GM21381 (cell line): ENCODE results near the gene STOML1.
"Not testable (repeated sequence)": the region's sequence is repeated elsewhere in the genome, so short reads cannot be mapped to it uniquely, and the experiment has no call there.

Experiments
- ATAC-seq: cut with Tn5 transposase; IDR thresholded peaks from one replicate; pipeline ENCODE4 v1.9.1; 2021; ENCODE audit warnings: mild to moderate bottlenecking, moderate library complexity; ENCODE audit not compliant: unreplicated experiment

STOML1 gene

DNA sequence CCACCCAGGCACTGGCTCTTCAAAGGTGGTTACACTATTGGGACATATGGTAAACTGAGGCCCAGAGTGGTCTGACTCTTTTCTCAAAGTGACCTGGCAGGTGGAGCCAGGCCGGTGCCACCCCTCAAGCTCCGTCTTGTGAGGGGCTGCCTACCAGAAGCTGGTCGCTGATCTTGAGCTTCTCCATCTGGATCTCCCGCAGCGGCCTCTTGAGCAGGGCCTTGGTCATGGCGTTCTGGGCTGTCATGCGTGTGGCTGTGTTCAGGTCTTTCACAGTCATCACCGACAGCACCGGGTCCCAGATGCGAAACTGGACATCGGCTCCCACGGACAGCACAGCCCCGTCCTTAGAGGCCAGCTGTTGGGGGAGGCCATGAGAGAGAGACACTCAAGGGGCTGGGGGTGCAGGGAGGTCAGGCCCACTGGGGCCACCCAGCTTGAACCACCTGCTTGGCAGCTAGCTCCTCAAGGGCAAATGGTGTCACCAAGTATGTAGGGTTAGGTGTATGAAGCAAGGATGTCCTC lies 3.6 kb downstream of the STOML1 start:
- no peak for ATAC-seq

GRCh38 chr15:73987681-73988444 lies 4.2 kb downstream of the STOML1 start:
- no peak for ATAC-seq

- ATAC-seq = no peak
These were observed 4.8 kb downstream of the STOML1 start for GRCh38 chr15:73987250-73987649.

DNA sequence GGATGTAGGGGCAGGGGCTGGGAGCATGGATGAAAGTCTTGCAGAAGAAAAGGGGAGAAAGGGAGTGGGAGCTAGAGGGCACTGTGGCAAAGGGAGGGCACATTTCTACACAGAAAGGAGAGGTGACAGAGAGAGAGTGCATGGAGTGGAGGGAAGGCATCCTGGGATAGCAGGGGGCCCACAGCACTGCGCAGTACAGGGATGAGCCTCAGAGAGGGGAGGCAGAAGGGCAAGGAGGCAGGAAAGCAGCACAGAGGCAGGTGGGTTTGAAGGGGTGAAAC lies 5.4 kb downstream of the STOML1 start:
- no peak for ATAC-seq

GRCh38 chr15:73986055-73986775 lies 5.9 kb downstream of the STOML1 start:
- no peak for ATAC-seq

GRCh38 chr15:73985101-73985873 lies 6.8 kb downstream of the STOML1 start:
- ATAC-seq = no peak

DNA sequence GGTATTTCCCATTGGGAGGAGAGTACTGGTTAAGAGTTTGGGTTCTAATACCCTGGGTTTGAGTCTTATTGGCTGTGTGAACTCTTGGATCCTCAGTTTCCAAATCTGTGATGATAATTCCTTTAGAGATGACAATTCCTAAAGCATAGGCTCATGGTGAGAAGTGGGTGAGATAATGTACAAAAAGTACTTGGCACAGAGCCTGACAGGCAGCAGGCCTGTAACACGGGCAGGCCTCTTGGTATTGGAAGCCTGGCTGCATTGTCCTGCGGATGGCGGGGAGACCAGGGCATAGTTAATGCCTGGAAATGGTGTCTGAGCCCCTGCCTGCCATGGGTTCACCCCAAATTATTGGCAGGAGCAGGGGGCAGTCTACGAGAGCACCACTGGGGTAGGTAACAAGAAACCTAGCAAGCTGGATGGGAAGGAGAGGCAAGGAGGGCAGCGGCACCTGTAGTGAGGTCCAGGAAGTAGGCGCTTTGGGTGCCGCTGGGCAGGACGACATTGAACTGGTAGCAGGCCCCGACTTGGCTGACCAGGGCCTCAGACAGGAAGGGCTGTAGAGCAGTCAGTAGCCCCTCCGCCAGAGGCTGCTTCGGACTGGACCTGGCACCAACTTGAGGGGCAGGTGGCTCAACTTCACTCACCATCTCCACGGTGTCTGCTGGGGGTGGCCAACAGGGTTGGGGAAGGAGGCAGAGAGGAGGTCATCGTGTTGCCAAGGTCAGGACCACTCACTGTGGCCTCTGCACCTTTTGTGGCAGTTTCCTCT lies 7.7 kb downstream of the STOML1 start:
- no peak for ATAC-seq

DNA sequence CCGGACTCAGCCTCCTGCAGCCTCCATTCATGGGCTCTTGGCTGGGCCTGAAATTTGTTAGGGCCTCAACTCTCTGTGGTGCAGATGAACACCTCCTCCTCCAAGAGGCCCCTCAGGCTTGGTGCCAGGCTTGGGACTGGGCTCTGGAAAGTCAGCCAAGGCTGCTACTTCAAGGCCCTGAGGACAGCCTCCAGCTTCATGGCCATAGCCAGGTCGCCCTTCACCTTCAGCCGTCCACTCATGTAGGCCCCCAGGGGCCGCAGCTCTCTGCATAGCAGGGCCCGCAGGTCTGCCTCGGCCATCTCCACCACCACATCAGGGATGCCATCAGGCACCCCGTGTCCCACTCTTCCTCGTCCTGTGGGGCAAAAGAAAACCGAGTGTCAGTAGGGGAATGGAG lies 8.3 kb downstream of the STOML1 start:
- no peak for ATAC-seq

DNA sequence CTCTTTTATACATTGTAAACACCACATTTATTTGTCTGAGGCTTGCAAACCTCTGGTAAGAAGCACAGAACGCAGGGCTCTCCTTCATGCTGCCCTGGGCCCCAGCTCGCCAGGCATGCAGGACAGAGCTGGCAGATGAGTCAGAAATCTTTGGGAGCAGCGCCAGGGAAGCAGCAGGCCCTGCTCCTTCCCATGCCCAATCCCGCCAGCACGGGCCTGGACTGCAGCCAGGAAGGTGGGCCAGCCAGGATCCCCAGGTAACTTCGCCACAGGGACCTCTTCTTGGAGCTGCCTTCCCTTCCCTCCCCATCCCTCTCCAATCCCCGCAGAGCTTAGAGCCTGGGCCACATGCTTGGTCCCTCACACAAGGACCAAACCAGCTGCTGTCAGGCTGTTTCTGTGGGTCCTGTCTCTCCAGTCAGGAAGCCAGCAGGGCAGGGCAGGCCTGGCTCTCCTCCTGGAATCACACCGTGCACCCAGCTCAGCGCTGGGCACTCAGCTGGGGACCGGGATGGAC lies 8.8 kb downstream of the STOML1 start:
- no peak for ATAC-seq

DNA sequence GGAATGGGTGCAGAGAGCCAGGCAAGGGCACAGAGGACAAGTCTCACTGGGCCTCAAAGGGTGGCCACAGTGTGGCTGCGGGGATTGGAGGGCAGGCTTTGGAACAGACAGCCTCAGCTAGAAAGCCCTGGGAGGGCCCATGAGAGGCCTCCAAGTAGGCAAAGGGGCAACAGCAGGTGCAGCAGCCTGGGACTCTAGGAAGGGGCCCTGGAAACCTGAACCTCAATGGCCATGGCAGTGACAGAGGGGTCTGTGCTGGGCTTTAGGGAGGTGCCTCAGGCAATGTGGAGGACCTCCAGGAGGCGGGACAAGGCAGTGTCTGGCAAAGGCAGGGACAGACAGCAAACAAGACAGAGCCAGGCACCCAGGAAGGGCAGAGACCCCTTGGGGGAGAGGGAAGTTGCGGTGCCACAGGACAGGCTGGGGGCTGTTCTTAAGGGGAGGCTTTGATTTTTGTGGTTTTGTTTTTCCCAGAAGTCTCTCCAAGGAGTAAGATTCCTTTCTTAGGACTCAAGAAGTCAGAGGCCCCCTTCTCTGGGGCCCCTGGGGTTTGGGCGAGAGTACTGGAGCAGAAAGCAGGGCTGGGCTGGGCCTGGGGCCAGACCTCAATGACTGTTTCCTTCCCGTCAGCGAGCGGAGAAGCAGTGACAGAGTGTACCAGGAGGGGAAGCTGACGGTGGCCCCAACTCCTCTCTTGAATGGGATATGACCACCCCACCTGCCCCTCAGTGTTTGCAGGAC lies 9.7 kb downstream of the STOML1 start:
- no peak for ATAC-seq

DNA sequence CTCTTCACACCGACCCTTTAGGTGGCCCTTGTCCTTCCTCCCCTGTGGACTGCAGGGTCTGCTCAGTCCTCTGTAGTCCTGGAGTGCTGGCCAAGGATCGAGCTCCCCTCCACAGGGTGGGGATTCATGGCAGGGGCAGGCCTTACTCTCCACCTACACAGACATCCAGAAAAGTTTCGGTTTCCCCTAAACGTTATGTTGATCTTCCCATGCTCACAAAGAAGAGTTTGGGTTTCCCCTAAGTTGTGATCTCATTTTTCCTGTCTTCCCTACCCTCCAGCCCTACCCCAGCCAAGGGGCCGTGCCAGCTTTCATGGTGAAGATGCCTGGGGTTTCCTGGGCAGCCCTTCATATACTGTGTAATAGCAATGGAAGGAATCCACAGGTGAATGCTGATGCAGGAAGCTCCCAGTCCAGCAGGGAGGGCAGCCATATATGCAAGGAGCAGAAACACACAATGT lies 10.3 kb downstream of the STOML1 start:
- ATAC-seq = no peak

DNA sequence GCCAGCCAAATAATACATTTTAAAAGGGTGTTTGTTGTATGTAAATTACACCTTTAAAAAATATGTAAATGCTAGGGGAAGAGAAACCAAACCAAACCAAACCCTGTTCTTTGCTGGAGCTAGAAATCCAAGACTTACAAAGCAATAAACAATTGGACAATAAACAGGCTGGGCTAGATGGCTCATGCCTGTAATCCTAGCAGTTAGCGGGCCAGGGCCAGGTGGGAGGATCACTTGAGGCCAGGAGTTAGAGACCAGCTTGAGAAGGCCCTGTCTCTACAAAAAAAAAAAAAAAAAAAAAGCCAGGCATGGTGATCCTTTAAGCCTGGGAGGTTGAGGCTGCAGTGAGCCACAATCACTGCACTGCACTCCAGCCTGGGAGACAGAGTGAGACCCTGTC lies 12.5 kb downstream of the STOML1 start:
- ATAC-seq = no peak

GRCh38 chr15:73978896-73979295 lies 13.2 kb downstream of the STOML1 start:
- no peak for ATAC-seq

DNA sequence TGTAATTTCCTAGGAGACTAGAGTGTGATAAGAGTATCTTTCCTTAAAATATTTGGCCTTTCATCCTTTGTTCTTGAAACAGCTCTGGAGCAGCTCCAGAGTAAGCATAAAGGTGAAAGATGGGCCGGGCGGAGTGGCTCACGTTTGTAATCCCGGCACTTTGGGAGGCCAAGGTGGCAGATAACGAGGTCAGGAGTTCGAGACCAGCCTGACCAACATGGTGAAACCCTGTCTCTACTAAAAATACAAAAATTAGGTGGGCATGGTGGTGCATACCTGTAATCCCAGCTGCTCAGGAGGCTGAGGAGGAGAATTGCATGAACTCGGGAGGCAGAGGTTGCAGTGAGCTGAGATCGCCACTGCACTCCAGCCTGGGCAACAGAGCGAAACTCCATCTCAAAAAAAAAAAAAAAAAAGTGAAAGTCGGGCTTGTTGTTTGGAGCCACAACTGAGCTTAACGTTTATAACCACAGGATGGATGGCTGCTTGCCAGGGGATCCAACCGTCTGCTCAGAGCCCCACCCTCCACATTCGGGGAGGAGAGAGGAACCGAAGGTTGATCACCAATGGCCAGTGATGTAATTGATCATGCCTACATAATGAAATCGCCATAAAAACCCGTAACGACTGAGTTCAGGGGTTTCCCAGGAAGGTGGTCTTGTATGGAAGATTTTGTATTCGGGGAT lies 16.5 kb downstream of the STOML1 start:
- not testable (repeated sequence) for ATAC-seq

DNA sequence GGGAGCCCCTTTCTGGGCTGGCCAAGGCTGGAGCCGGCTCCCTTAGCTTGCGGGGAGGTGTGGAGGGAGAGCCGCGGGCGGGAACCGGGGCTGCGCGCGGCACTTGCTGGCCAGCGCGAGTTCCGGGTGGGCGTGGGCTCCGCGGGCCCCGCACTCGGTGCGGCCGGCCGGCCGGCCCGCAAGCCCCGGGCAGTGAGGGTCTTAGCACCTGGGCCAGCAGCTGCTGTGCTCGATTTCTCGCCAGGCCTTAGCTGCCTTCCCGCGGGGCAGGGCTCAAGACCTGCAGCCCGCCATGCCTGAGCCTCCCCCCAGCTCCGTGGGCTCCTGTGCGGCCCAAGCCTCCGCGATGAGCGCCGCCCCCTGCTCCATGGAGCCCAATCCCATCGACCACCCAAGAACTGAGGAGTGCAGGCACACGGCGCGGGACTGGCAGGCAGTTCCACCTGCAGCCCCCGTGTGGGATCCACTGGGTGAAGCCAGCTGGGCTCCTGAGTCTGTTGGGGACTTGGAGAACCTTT lies 18.4 kb downstream of the STOML1 start:
- not testable (repeated sequence) for ATAC-seq

GRCh38 chr15:73972984-73973682 lies 19.0 kb downstream of the STOML1 start:
- ATAC-seq = no peak

- no peak for ATAC-seq
These were observed 22.8 kb downstream of the STOML1 start for GRCh38 chr15:73969151-73969759.

GRCh38 chr15:73968461-73968860 lies 23.6 kb downstream of the STOML1 start:
- no peak for ATAC-seq
